Fibroblast of skin of left quadriceps (primary cell): ENCODE data around the gene RPL38.

ENCODE experiments used
- DNase-seq, 2 experiments: peaks; one replicate each; pipeline ENCODE4 v3.0.0-alpha.2; 2013; ENCODE audit warnings: low read depth in 2 of 2

The RPL38 gene

DNA sequence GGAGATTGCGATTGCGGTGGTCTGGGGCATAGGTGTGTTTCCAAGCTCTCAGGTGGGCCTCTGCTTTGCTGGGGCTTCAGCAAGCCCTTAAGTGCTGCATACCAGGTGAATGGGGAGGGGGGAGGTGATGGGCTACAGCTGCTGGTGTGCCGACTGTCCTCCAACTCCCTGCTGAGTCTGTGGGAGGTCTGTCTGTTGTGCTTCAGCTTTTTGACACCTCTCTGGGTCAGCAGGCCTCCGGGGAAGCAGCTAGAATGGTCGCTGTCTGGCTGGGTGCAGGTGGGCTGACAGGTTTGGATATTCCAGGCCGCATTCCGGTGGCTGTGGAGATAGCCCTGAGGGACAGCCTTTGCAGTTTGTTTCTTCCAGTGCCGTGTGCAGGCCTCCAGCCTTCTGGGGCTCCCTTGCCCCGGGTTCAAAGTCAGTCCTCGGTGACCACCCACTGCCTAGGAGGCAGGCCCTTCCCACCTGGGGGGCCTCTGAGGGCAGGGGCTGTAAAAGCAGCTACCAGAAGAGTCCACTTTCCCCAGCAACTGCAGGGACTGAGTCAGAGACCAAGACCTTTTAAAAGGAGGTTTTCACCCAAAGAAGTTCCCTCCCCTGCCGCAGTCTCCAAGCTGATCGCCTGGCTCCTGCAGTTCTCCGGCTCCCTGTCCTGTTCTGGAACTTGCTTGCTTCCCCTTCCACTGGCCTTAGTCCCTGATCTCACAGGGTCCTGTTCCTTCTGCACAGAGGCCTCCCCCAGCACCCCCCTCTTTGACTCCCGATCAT lies 7.8 kb downstream of the RPL38 start:
- DNase-seq: no peak

DNA sequence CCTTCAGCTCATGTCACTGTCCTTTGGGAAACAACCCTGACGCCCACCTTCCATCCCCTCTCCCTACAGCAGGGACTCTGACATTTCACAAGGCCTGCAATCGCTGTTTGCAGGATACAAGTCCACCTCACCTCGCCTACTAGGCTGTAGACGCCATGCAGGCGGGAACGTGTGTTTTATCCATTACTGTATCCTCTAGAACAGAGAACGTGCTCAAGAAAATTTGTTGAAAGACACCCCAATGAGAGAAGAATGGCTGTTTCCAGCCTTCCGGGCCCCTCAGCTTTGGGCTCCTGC lies 8.4 kb downstream of the RPL38 start:
- no peak for DNase-seq

DNA sequence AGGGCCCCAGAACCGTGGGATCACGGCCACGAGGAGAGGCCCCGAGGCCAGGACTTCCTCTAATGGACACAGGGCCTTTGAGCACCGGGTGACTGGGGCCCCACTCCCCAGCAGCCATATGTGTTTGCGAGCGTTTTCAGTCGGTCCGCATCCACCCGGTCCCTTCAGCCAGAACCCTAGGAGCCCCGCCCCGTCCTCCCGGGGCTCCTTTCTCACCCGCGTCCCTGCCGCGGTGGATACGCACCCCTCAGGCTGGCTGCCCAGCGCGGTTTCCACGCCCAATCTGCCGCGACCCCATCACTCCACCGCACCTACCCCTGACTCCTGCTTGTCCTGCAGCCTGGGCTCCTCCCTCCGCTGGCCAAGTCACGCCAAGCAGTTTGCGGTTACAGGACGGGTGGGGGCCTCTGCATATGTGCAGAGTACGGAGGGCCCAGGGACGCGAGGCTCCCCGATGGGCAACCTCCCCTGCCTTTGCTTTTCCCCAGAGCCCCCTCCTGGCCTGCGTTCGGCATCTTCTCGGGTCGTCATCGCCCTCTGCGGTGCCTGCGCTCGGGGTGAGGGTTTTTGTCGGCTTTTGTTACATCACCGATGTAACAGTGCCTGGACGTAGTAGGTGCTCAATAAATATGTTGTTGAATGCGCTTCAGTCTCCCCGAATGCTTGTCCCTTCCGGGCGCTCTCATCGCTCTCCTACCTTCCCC lies 8.9 kb downstream of the RPL38 start:
- no peak for DNase-seq

DNA sequence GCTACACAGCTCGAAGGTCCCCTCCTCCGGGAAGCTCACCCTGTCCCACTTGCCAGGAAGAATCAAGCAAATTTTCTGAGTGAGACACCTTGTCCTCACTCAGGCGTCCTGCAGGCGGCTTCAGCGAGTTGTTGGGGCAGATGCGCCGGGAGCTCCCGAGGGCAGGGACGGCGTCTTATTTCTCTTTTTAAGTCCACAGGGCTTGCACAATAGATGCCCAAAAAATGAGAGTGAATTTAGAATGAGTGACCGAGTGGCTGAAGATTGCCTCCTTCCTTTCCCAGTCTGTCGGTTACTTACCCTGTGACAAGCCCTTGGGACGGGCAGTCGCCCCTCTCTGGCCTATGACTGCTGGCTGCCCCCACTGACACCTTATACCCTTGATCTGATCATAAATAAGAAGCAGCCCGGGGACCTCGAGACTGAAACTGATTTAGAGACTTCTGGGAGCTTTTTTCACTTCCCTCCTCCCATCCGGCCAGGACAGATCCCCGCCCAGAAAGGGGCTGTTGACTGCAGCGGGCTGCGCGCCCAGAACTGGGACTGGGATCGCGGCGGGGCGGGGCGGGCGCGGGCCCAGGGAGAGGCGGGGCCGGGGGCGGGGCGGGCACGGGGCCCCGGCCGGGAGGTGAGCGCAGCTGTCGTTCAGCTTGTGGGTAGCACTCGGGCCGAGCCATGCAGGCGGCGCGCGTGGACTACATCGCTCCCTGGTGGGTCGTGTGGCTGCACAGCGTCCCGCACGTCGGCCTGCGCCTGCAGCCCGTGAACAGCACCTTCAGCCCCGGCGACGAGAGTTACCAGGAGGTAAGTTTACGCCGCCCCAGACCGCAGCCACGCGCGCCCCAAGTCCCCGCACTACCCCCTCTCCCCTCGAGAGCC lies 9.7 kb downstream of the RPL38 start, which contains the start of gene TTYH2:
Gene TTYH2, plus strand, starts transcription at position 659 of the 879 bp plus-strand sequence. Its CDS starts 17 bp downstream, at position 676.
- DNase-seq: peak; percentile 70 to 77

DNA sequence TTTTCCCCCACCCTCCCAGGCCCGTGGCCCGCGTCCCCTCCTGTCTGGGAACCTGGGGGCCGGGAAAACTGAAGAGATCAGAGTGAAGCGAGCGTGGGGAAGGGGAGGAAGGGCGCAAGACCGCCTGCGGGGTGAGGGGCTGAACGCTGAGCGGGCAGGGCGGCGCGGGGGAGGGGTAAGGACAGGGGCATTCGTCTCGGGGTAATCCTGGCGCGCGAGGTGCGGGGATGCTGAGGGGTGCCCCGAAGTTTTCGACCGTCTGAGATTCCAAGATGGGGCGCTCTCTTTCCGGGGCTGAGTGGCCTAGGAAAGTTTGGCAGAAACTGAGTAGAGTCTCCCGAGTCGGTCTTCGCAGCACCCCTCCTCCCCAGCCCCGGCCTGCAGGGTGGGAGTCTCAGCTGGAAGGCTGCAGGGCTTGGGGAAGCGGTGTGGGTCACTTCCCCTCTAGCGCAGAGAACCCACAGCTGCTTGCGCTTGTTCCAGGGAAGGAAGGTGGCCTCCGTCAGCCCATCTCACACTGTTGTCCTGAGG lies 10.4 kb downstream of the RPL38 start:
- no peak for DNase-seq

DNA sequence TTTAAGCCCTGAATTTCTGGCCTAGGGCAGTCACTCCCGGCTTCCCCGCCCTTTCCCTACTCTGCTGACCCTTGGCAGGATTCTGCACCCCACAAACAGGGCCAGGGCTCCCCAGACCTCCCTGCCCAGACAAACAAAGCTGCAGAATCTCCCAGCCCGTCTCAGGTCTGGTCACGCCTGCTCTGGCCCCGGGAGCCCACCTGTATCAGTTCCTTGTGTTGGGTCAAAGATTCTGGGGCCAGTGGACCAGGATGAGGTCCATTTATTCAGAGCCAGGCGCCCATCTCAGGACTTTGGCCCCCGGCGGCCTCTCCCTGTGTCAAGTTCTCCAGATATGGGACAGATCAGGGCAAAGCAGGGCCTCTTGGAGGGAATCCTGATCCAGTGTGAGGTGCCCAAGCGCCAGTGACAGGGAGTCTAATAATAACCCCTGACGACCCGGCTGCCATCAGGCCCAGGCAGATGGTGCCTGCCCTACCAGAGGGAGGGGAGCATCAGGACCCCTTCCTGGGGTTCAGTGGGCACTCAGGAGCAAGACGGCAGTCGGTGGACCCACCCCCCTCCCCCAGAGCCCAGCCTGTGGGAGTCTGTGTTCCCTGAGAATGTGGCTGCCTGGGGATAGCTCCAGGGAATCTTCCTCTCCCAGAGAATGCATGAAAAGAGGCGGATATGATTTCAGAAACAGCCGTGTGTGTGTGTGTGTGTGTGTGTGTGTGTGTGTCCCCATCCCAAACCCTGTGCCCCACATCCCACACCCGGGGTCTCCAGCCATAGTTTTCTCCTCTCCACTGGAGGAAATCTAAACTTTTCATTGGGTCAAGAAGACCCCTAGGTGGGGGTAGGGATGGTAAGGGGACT lies 11.2 kb downstream of the RPL38 start:
- no peak for DNase-seq

DNA sequence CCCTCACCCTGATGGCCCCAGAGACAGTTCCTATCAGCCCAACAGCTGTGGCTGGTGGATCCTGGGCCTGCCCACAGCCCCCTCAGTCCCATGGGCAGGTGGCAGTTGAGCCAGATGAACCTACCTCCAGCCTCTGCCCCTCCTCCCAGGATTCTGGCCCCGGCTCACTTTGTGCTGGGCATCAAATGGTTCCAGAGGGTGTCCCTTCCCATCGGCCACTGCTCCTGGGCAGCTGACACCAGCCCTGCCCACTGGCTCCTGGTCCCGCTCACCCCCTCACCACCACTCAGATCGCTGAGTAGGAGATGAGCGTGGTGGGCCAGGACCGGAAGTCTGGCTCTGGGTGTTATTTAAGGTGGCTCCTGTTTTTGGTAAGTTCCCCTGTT lies 11.9 kb downstream of the RPL38 start:
- no peak for DNase-seq

DNA sequence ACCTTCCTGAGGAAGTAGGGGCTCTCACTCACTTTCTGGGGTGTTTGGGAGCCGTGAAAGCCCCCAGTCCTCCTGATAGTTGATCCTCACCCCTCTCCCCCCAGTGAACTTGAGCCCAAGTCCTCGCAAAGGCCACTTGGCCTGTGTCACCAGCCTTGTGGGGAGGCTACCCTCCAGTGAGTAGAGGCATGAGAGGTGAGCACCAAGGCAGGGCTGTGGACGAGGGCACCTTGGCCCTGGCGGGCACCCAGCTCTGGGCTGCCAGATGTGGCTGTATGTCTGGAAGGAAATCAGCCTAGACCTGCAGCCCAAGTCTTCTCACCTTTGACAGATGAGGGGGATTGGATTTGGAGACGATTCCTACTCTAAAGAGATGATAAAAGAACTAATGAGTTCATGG lies 13.0 kb downstream of the RPL38 start:
- DNase-seq: no peak

DNA sequence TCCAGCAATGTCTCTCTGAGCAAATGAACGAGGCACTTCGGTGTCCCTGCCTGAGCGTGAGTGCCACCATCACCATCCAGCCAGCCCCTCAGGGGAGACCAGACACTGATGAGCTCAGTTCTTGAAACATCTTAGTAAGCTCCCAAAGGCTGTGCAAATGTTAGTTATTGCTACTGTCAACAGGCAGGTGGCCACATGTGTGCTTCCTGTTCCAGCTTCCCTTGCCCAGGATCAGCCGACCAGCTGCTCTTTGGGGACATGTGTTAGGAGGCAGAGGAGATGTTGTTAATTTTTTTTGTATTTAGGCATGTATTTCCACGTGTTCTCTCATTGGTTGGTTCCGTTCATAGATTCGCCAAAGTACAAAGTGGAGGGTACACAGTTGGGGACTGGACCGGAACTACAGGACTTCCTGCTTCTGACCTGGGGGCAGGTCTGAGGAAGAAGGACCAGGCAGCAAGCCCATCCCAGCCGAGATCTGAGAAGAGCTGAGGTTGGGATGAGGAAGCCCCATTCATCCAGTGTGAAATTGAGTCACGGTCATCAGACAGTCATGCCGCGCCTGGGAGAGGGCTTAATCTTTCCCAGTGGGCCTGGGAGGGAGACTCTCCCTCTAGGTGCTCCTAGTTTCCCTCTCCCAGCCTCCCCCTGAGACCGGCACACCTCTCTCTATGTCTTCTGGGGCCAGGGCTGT lies 13.7 kb downstream of the RPL38 start:
- no peak for DNase-seq

DNA sequence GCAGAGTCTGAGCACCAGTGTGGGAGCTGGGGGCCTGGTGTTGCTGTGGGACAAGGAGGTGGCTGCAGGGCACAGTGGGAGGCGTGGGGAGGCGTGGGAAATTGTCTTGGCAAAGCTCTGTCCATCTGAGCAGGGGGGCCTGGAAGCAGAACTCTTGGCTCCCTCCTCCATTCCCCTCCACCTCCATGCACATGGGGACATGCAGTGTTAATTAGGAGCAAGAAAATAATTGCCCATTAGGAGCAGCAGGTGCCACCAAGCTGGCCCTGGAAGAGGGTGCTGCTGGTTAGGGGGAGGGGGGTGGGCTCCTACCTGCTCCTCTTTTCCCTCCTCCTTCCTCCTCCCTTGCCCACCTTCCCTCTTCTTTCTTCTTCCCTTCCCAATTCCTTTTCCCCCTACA lies 14.4 kb downstream of the RPL38 start:
- DNase-seq: no peak

DNA sequence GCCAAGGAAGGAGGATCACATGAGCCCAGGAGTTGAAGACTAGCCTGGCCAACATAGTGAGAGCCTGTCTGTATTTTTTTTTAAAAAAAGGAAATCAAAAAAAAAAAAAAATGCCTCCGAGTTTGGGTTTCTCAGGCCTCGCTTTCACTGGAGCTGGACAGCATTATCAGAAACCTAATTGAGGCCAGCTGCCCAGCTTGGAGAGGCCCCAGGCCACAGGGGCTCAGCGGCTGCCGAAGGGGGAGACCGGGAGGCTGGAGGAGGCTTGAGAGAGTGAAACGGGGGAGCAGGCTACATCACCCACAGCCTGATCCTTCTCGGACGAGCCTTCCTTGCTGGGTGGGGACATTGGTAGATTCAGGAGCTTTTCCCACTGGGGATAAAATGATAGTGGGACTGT lies 15.0 kb downstream of the RPL38 start:
- no peak for DNase-seq

DNA sequence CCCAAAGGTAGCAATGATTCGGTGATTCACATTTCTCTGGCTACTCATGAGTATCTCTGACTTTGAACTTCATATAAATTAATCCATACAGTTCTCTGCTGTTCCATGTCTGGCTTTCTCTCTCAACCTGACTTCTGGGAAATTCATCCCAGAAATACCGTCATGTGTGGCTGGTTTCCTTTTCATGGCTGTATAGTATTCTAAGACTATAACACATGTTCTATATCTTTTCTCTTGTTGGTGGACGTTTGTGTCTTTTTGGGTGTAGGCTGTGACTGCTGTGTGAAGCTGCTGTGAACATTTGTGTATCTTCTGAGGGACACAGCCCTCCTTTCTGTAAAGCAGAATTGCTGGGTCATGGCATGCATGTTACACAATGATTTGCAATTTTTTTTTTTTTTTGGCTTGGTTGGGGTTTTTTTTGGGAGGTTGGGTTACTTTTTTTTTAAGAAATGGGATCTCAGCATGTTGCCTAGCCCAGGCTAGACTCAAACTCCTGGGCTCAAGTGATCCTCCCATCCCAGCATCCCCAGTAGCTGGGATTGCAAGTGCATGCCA lies 16.2 kb downstream of the RPL38 start:
- DNase-seq: no peak

DNA sequence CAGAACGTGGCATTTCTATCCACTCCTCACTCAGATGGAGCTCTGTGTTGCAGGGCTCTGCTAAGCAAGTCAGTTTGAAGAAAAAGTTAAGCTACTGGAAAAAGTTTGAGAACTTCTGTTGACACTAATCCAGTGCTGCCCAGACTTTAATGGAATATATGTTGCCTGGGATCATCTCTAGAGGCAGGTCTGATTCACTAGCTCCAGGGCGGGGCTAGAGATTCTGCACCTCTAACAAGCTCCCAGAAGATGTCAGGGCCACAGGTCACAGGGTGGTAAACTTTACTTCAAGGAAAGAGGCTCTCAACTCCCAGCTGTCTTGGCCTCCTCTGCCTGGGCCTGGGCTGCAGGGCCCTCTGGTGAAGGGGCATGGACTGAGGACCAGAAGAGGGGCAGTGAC lies 16.7 kb downstream of the RPL38 start:
- DNase-seq: no peak

DNA sequence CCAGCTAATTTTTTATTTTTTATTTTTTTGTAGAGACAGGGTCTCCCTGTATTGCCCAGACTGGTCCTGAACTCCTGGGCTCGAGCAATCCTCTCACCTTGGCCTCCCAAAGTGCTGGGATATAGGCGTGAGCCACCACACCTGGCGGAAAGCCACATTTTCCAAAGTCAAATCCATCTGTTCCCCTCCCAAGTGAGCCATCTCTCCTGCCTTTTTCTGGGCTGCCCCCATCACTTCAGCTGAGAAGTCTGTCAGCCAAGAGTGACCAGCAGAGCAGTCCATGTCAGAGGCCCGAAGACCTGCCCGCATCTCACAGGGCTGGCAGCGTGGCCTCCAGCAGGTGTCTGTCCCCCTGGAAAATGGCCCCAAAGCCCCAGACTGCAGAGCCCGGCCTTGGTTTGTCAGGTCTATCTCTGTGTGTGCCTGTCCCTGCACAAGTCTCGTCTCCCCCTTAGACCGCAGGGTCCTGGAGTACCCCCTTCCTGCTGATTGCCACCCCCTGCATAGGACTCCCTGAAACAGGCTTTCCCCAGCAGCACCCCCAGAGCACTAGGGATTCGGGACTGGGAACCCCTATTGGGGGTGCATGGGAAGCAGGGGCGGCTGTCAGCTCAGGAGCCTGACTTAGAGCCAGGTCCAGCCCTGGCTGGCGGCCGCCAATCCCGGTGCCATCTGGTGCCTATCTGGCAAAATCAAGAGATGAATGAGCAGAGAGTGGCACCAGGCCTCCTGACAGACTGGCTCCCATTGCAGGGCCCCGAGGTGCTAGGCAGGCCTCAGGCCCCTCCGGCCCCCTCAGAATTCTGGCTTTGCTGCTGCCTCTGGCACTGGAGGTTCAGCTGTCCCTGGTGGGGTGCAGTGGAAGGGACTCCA lies 17.7 kb downstream of the RPL38 start:
- DNase-seq: no peak

DNA sequence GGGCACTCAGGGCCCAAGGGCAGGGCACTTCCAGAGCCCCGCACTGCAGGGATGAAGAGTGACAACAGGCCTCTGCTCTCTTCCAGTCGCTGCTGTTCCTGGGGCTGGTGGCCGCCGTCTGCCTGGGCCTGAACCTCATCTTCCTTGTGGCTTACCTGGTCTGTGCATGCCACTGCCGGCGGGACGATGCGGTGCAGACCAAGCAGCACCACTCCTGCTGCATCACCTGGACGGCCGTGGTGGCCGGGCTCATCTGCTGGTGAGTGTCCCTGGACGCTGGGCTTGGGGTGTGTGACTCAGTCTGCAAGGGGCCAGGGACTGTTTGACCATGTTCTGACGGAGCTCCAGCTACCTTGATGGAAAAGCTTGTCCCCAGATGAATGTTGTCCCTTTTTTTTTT lies 18.9 kb downstream of the RPL38 start:
- DNase-seq: no peak

DNA sequence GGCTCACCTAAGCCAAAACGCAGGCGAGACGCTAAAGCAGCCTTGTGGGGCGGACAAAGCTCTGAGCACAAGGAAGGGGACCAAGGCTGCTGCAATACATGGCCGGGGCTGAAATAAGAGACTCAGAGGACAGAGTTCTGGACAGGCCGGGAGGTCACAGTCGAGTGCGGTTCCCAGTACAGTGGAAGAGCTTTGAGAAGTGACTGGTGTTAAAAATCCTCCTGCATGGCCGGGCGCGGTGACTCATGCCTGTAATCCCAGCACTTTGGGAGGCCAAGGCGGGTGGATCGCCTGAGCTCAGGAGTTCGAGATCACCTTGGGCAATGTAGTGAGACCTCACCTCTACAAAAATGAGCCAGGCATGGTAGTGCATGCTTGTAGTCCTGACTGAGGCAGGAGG lies 20.4 kb downstream of the RPL38 start:
- DNase-seq: no peak

DNA sequence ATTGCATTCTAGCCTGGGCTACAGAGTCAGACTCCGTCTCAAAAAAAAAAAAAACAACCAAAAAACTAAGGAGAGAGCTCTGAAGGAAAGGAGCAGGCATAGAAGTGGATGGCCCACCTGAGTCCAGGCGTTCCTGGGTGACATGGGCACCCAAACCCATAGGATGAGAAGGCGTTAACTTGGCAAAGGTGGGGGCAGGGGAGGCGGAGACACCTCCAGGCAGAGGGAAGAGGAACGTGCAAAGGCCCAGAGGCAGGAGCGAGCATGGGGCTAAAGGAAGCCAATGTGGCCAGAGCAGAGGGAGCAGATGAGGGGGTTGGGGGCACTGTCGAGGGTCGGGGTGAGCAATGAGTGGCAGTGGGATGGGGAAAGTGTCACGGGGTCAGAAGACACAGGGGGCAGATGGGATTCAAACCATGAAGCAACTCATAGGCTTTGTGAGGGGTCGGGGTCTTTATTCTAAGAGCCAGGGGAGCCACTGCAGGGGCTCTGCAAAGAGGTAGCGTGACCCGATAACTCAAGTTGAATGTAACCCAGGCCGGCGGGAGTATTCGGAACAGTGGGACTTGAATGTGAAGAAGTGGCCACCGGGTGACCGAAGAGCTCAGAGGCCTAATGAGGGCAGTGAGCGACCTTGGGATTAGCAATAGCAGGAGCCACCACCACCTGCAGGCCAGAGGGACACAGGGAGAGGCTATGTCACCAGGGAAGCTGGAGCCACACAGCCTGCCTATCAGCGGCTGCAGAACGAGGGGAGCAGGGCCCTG lies 21.7 kb downstream of the RPL38 start:
- no peak for DNase-seq

DNA sequence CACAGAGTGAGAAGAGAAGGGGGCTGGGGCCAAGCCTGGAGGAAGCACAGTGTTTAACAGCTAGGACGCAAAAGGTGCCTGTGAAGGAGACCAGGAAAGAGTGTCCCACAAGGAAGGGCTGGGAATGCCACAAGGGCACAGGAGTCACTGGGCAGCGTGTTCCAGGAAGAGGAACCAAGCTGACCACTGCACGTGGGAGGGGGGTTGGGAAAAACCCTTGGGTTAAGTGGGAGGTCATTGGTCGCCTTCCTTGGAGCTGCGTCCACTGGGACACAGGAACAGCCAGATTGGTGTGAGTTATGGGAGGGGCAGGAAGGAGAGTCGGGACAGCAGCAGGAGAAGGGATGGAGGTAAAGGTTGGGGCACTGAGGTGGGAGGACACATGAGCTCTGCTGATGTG lies 22.8 kb downstream of the RPL38 start:
- no peak for DNase-seq
